ENCODE measurements around the gene DYRK1B.

GRCh38 chr19:39797083-39797482 lies 36.9 kb downstream of the DYRK1B start:
- TF ChIP-seq, protein P1, sequence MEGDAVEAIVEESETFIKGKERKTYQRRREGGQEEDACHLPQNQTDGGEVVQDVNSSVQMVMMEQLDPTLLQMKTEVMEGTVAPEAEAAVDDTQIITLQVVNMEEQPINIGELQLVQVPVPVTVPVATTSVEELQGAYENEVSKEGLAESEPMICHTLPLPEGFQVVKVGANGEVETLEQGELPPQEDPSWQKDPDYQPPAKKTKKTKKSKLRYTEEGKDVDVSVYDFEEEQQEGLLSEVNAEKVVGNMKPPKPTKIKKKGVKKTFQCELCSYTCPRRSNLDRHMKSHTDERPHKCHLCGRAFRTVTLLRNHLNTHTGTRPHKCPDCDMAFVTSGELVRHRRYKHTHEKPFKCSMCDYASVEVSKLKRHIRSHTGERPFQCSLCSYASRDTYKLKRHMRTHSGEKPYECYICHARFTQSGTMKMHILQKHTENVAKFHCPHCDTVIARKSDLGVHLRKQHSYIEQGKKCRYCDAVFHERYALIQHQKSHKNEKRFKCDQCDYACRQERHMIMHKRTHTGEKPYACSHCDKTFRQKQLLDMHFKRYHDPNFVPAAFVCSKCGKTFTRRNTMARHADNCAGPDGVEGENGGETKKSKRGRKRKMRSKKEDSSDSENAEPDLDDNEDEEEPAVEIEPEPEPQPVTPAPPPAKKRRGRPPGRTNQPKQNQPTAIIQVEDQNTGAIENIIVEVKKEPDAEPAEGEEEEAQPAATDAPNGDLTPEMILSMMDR (IDR thresholded peaks at IDR 0.05): no peak
- TF ChIP-seq EZH2 (IDR thresholded peaks at IDR 0.05; ENCODE audit: borderline replicate concordance, insufficient read depth, low read depth, low read length, poor library complexity, severe bottlenecking): no peak
